Central memory CD8-positive, alpha-beta T cell (primary cell): ENCODE results near the gene MPC2.

Source experiments
- ATAC-seq: fragments of 150-1000 bp; cut with Tn5 transposase; replicated peaks from 2 replicates; pipeline ENCODE4 v1.10.0; 2022; ENCODE audit warnings: mild to moderate bottlenecking, moderate FRiP score, moderate number of reproducible peaks; ENCODE audit not compliant: poor library complexity, severe bottlenecking; ENCODE audit errors: extremely low read depth
- DNase-seq, 2 donors: peaks; one replicate each; pipeline ENCODE4 v3.0.0; 2021; ENCODE audit warnings: low spot score in 2 of 2
- H3K27ac Mint-ChIP-seq: one replicate; pipeline ENCODE4 v1.8.0; 2022; ENCODE audit warnings: low read depth, mild to moderate bottlenecking, moderate library complexity, mixed read lengths
- H3K27me3 Mint-ChIP-seq: one replicate; pipeline ENCODE4 v1.8.0; 2022; ENCODE audit warnings: mixed read lengths
- H3K36me3 Mint-ChIP-seq: one replicate; pipeline ENCODE4 v1.8.0; 2022; ENCODE audit warnings: mild to moderate bottlenecking, moderate library complexity, mixed read lengths; ENCODE audit not compliant: insufficient read depth
- H3K4me1 Mint-ChIP-seq: one replicate; pipeline ENCODE4 v1.8.0; 2022; ENCODE audit warnings: mixed read lengths
- H3K4me3 Mint-ChIP-seq: one replicate; pipeline ENCODE4 v1.8.0; 2022; ENCODE audit warnings: mild to moderate bottlenecking, moderate library complexity, mixed read lengths
- H3K9me3 Mint-ChIP-seq: one replicate; pipeline ENCODE4 v1.8.0; 2022; ENCODE audit warnings: mixed read lengths

The MPC2 gene

DNA sequence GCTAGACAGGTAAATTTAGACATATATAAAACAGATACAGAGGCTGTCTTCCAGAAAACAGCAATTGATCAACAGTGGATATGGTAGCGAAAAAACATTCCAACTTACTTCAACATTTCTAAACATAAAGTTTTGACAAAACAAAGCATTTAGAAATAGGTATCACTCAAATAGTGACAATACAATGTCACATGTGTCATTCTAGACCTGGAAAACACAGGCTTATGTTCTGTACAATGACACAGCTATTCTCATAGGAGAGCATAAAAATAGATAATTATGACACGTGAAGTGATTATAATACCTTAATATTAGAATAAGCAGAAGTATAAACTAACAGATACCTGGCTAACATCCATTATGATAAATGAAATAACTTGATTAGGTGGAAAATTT, 8.4 kb downstream of the MPC2 start:
- Mint-ChIP-seq H3K36me3 (peaks cover 2% of the 10 kb centered on the region), H3K27me3 (no peaks in the 10 kb centered on the region), H3K4me3 (no peak overlapping the region), H3K27ac (no peak overlapping the region), H3K4me1 (peaks cover 8% of the 10 kb centered on the region), H3K9me3 (no peaks in the 10 kb centered on the region)
- DNase-seq (no peak), ATAC-seq (no peak)

DNA sequence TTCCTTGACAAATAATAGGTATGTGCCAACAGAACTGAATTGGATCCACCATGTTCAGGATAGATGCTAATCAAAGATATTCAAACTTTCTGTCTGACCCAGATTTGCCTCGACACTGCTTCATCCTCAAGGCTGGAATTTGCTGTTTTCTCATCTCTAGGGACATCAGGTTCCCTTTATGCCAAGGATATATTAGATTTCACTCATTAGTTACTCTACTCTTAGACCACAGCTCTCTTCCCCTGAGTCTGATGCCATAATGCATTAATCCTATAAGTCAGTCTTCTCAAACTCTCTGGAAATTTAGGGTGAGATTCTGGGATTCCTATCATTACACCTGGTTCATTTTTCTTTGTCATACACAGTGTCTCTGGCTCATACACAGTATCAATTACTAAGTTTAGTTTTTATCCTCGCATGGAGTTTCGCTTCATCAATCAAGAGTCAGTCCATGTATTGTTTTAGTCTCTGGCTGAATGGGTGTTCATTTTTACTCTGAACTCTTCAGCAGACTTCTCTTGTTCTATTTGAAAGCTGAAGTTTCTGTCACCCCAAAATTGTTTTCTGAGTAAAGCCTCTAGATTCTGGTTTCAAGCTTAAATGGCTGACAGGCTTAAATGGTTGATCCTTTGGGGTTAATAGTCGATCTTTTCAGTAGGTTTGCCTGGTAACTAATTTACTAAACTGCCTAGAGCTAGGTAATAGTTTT, 9.7 kb downstream of the MPC2 start:
- no peak for DNase-seq
- no peak overlapping the region for H3K27ac Mint-ChIP-seq
- H3K9me3 Mint-ChIP-seq: no peaks in the 10 kb centered on the region
- no peak overlapping the region for H3K4me3 Mint-ChIP-seq
- no peak for ATAC-seq
- H3K4me1 Mint-ChIP-seq: peaks cover 19% of the 10 kb centered on the region
- peaks cover 2% of the 10 kb centered on the region for H3K36me3 Mint-ChIP-seq
- H3K27me3 Mint-ChIP-seq: no peaks in the 10 kb centered on the region

DNA sequence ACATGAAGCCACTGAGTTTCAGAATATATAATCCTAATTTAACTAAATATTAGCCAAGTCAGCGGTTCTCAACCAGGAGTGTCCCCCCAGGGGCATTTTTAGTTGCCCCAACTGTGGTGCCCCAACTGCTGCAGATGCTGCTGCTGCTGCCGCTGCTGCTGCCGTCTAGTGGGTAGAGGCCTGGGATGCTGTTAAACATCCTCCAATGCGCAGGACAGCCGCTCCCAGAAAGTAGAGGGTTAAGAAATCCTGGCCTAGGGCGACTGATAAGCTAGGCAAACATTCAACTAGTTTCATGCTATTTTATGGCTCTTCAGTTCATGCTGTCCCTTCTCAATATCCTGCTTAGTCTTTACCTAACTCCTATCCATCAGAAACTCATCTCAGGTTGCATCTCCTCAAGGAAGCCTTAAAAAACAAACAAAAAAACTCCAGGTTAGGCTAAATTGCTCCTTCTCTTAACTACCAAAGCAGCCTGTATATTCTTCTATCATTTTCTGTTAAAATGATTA, 10.3 kb downstream of the MPC2 start:
- Mint-ChIP-seq H3K27ac (no peak overlapping the region), H3K36me3 (peaks cover 4% of the 10 kb centered on the region), H3K9me3 (no peaks in the 10 kb centered on the region), H3K27me3 (no peaks in the 10 kb centered on the region), H3K4me3 (no peak overlapping the region), H3K4me1 (peaks cover 22% of the 10 kb centered on the region)
- DNase-seq (no peak), ATAC-seq (no peak)

DNA sequence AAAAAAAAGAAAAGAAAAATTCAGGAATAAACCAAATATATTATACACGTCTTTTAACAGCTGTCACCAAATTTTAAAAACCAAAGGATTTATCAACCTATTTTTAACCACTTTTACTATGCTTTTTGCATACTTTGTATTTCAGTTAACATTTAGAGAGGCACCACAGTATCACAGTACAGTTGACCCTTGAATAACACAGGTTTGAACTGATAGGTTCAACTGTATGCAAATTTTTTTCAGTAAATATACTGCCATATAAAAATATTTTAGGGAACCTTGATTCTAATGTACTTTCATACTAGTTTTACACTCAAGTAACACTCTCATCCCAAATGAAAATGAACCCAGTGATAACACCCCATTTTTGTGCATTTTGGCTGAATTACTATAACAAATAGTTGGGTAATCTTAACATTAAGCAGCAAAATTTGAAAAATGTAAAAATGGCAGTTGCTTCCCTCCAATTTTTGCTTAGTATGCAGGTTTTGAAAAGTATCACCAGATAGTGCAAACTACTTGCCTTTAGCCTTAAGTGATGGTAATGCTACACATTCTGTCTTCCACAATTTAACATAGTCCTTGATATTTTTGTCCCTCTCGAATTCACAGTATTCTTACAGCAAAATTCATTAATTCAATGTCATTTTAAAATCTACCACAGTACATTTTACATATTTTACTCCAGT, 12.2 kb downstream of the MPC2 start:
- H3K36me3 Mint-ChIP-seq: peaks cover 6% of the 10 kb centered on the region
- no peaks in the 10 kb centered on the region for H3K9me3 Mint-ChIP-seq
- peaks cover 22% of the 10 kb centered on the region for H3K4me1 Mint-ChIP-seq
- H3K27me3 Mint-ChIP-seq: no peaks in the 10 kb centered on the region
- no peak for ATAC-seq
- no peak overlapping the region for H3K27ac Mint-ChIP-seq
- DNase-seq: no peak
- no peak overlapping the region for H3K4me3 Mint-ChIP-seq

DNA sequence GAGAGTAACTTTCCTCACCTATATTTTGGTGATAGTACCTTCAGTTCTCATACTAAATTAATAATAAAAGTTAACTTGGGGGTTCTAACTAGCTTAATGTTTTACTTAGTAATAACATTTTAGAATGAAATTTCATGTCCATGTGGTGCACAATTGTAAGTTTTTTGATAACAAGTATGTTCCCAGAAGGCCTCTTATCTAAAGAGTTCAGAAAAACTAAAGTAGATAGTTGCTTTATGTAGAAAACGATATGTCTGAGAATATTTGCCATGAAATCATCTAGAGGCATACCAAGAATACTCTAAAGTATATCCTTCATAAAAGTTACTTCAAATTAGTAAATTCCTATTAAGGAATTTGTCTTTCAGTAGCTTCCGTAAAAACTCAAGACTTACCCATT, 12.8 kb downstream of the MPC2 start:
- Mint-ChIP-seq H3K27me3 (no peaks in the 10 kb centered on the region), H3K4me1 (peaks cover 22% of the 10 kb centered on the region), H3K4me3 (no peak overlapping the region), H3K27ac (no peak overlapping the region), H3K36me3 (peaks cover 8% of the 10 kb centered on the region), H3K9me3 (no peaks in the 10 kb centered on the region)
- DNase-seq (no peak), ATAC-seq (no peak)

DNA sequence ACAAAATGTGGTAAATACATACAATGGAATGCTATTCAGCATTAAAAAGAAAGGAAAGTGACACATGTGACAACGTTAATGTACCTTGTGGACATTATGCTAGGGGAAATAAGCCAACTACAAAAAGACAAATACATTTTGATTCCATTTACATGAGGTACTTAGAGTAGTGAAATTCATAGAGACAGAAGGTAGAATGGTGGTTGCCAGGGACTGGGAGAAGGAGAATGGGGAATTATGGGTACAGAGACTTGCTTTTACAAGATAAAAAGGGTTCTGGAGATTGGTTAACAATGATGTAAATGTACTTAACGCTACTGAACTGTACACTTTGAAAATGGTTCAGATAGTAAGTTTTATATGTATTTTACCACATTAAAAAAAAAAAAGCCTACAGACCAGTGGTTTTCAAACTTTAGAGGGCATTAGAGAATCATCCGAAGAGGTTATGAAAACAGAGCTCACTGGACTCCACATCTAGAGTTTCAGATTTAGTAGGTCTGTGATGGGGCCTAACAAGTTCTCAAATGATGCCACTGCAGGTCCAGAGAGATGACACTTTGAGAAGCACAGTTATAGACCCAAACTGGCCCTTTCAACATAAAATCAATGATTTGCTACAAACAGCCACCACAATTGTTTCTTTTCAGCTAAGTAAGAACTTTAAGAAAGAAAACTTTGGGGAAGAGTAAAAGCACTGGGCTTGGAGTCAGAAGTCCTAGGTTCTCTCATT, 13.4 kb downstream of the MPC2 start:
- peaks cover 22% of the 10 kb centered on the region for H3K4me1 Mint-ChIP-seq
- H3K36me3 Mint-ChIP-seq: peaks cover 10% of the 10 kb centered on the region
- no peak overlapping the region for H3K27ac Mint-ChIP-seq

DNA sequence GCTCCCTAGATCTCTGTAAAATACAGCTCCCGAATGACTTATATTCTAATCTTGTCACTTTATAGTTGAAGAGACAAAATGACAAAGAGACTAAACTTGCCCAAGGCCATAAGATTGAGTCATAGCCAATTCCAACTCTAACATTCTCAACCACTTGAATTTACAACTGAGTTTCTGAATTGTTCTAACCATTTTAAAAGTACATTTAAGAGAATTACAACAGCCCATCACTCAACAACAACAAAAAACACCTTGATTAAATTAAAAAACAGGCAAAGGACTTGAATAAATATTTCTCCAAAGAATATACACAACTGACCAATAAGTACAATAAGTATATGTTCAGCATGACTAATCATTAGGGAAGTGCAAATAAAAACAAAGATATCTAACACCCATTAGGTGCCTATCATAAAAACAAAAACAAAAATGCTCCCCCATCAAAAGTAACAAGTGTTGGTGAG, 14.2 kb downstream of the MPC2 start:
- Mint-ChIP-seq H3K9me3 (no peaks in the 10 kb centered on the region), H3K4me3 (no peak overlapping the region), H3K4me1 (peaks cover 22% of the 10 kb centered on the region), H3K27ac (no peak overlapping the region), H3K36me3 (peaks cover 14% of the 10 kb centered on the region), H3K27me3 (no peaks in the 10 kb centered on the region)
- DNase-seq (no peak), ATAC-seq (no peak)

More for the DNA sequence above, 13.4 kb downstream of the MPC2 start:
- DNase-seq (no peak), ATAC-seq (no peak)
- Mint-ChIP-seq H3K27me3 (no peaks in the 10 kb centered on the region), H3K9me3 (no peaks in the 10 kb centered on the region), H3K4me3 (no peak overlapping the region)

DNA sequence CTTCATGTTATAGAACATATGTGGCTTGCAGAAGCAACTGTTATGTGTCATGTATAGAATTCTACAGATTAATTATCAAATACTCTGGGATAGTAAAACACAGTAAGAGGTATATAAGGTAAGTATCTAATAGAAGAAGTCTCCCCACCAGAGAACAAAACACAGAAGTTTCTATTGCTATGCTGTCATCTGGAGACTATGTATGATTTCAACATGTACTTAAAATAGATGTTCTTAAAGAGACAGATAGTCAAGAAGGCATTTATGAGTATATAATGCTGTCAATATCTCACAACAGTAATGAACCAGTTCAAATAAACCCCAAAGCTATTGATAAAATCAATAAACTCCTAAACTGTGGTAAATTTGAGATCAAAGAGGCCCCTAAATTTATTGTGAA, 14.8 kb downstream of the MPC2 start:
- Mint-ChIP-seq H3K27me3 (no peaks in the 10 kb centered on the region), H3K4me3 (no peak overlapping the region), H3K9me3 (no peaks in the 10 kb centered on the region), H3K36me3 (peaks cover 19% of the 10 kb centered on the region), H3K27ac (no peak overlapping the region), H3K4me1 (peaks cover 21% of the 10 kb centered on the region)
- DNase-seq (no peak), ATAC-seq (no peak)

DNA sequence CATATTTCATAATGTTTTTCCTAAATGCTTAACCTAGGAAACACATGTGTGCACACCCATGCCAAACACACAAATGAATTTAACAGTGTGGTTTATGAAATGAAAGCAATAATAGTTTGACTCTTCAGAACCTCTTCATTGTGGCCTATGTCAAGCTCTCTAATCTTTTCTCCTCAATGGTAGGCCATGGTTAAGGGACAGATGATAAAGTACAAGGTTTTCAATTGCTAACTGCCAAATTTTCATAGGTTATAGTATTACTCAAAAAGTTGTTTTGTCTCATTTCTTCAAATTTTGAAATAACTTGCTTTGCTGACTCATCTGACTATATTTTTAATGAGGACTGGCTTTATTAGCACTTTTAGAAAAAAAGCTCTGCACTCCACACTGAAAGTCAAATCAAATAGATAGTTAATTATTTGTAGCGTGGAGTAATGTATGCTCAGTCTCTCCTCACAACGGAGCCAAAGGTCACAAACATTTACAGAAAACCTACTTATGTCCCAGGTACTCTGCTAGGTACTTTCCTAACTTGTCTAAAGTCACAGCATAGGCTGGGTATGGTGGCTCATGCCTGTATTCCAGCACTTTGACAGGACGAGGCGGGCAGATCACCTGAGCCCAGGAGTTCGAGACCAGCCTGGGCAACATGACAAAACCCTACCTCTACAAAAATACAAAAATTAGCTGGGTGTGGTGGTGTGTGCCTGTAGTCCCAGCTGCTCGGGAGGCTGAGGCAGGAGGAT, 19.9 kb downstream of the MPC2 start:
- ATAC-seq (no peak), DNase-seq (no peak)
- H3K27ac Mint-ChIP-seq: peak overlapping the region; percentile 53
- no peaks in the 10 kb centered on the region for H3K9me3 Mint-ChIP-seq
- no peaks in the 10 kb centered on the region for H3K27me3 Mint-ChIP-seq
- H3K4me3 Mint-ChIP-seq: no peak overlapping the region
- H3K4me1 Mint-ChIP-seq: peaks cover under 1% of the 10 kb centered on the region
- H3K36me3 Mint-ChIP-seq: peaks cover 22% of the 10 kb centered on the region

DNA sequence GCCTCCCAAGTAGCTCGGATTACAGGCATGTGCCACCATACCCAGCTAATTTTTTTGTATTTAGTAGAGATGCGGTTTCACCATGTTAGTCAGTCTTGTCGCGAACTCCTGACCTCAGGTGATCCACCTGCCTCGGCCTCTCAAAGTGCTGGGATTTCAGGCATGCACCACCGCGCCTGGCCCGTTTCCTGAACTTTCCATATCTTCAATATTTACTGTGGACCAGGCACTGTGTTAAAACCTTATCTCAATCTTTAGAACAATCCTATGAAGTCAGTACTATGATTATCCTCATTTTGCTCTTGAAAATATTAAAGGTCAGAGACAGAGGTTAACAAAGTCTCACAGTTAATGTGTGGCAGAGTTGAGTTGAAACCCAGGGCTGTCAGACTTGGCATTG, 21.3 kb downstream of the MPC2 start:
- no peaks in the 10 kb centered on the region for H3K4me1 Mint-ChIP-seq
- H3K27me3 Mint-ChIP-seq: no peaks in the 10 kb centered on the region
- H3K9me3 Mint-ChIP-seq: no peaks in the 10 kb centered on the region
- H3K4me3 Mint-ChIP-seq: no peak overlapping the region
- H3K36me3 Mint-ChIP-seq: peaks cover 21% of the 10 kb centered on the region
- DNase-seq: no peak
- peak overlapping the region; percentile 56 for H3K27ac Mint-ChIP-seq
- no peak for ATAC-seq

DNA sequence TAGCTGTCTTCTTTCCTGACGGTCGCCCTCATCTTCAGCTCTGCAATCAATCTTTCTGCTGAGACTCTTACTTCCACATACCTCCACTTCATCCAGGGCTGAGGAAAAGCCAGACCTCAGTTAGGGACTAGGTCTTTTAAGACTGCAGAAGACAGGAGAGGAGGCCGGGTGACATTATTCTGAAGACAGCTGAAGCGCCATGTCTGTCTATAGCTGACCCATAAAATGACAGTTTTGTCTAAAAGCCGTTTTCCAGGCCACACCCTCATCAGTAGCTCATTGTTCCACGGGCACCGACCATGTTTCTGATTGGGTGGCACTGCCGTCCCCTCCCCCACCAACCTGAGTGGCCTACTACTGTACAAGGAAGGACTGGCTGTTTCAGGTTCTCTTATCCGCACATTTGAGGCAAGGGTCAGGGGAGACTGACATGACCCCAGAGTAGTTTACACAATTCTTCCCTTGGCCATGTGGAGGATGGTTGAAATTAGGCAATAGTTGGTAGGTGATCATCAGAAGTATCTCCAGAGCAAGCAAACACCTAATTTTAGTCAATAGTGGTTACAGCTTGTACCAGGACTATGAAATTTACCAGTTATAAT, 22.9 kb downstream of the MPC2 start, which contains the start of gene ADCY10:
Gene ADCY10 (minus strand): TSS at position 240 of the 602 bp plus-strand sequence. CDS start 8,994 bp downstream, outside the sequence.
- DNase-seq (no peak), ATAC-seq (no peak)
- Mint-ChIP-seq H3K9me3 (peaks cover 6% of the 10 kb centered on the region), H3K27ac (peak within 1 kb of the TSS; percentile 6), H3K27me3 (no peaks in the 10 kb centered on the region), H3K4me3 (no peak within 1 kb of the TSS), H3K36me3 (peaks cover 17% of the 10 kb centered on the region), H3K4me1 (no peaks in the 10 kb centered on the region)

DNA sequence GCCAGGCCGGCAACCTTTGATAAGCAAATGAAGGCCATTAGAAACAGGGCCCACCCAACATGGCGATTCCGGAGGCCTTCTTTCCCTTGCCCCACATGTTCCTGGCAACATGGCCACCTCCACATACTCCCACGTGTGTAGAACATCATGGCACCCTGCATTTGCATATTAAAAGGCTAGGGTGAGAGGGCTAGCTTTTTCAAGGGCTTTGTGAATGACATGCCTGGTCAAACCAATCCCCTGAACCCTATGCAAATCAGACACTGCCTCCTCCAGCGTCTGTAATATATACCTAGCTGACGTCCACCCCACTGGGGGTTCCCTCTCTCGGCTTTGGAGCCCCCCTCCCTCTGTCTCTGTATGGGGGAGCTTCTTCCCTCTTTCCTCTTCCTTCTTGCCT, 24.6 kb downstream of the MPC2 start:
- H3K4me3 Mint-ChIP-seq: peak overlapping the region; percentile 6
- no peaks in the 10 kb centered on the region for H3K27me3 Mint-ChIP-seq
- H3K4me1 Mint-ChIP-seq: no peaks in the 10 kb centered on the region
- H3K36me3 Mint-ChIP-seq: peaks cover 9% of the 10 kb centered on the region
- peak overlapping the region; percentile 6 for H3K27ac Mint-ChIP-seq
- H3K9me3 Mint-ChIP-seq: peaks cover 6% of the 10 kb centered on the region
- no peak for ATAC-seq
- DNase-seq: no peak
